ENCODE measurements around the gene DOCK4.

- TF ChIP-seq MTA3 (IDR thresholded peaks at IDR 0.05; ENCODE audit: borderline replicate concordance, low read length): no peak
- TF ChIP-seq, protein P1, sequence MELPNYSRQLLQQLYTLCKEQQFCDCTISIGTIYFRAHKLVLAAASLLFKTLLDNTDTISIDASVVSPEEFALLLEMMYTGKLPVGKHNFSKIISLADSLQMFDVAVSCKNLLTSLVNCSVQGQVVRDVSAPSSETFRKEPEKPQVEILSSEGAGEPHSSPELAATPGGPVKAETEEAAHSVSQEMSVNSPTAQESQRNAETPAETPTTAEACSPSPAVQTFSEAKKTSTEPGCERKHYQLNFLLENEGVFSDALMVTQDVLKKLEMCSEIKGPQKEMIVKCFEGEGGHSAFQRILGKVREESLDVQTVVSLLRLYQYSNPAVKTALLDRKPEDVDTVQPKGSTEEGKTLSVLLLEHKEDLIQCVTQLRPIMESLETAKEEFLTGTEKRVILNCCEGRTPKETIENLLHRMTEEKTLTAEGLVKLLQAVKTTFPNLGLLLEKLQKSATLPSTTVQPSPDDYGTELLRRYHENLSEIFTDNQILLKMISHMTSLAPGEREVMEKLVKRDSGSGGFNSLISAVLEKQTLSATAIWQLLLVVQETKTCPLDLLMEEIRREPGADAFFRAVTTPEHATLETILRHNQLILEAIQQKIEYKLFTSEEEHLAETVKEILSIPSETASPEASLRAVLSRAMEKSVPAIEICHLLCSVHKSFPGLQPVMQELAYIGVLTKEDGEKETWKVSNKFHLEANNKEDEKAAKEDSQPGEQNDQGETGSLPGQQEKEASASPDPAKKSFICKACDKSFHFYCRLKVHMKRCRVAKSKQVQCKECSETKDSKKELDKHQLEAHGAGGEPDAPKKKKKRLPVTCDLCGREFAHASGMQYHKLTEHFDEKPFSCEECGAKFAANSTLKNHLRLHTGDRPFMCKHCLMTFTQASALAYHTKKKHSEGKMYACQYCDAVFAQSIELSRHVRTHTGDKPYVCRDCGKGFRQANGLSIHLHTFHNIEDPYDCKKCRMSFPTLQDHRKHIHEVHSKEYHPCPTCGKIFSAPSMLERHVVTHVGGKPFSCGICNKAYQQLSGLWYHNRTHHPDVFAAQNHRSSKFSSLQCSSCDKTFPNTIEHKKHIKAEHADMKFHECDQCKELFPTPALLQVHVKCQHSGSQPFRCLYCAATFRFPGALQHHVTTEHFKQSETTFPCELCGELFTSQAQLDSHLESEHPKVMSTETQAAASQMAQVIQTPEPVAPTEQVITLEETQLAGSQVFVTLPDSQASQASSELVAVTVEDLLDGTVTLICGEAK (IDR thresholded peaks at IDR 0.05; ENCODE audit: borderline replicate concordance): no peak
- TF ChIP-seq, protein P2, sequence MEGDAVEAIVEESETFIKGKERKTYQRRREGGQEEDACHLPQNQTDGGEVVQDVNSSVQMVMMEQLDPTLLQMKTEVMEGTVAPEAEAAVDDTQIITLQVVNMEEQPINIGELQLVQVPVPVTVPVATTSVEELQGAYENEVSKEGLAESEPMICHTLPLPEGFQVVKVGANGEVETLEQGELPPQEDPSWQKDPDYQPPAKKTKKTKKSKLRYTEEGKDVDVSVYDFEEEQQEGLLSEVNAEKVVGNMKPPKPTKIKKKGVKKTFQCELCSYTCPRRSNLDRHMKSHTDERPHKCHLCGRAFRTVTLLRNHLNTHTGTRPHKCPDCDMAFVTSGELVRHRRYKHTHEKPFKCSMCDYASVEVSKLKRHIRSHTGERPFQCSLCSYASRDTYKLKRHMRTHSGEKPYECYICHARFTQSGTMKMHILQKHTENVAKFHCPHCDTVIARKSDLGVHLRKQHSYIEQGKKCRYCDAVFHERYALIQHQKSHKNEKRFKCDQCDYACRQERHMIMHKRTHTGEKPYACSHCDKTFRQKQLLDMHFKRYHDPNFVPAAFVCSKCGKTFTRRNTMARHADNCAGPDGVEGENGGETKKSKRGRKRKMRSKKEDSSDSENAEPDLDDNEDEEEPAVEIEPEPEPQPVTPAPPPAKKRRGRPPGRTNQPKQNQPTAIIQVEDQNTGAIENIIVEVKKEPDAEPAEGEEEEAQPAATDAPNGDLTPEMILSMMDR (IDR thresholded peaks at IDR 0.05 in 2 of 3, conservative IDR thresholded peaks at IDR 0.05 in 1 of 3; ENCODE audit: control insufficient read depth in 2 of 3, extremely low read depth in 1 of 3, insufficient read depth in 1 of 3, low read depth in 3 of 3, low read length in 3 of 3): no peak
- no peak for TF ChIP-seq TCF3 (IDR thresholded peaks at IDR 0.05; ENCODE audit: borderline replicate concordance, insufficient read depth, low read depth, low read length)
- TF ChIP-seq, protein P3, sequence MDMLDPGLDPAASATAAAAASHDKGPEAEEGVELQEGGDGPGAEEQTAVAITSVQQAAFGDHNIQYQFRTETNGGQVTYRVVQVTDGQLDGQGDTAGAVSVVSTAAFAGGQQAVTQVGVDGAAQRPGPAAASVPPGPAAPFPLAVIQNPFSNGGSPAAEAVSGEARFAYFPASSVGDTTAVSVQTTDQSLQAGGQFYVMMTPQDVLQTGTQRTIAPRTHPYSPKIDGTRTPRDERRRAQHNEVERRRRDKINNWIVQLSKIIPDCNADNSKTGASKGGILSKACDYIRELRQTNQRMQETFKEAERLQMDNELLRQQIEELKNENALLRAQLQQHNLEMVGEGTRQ (IDR thresholded peaks at IDR 0.05; ENCODE audit: borderline replicate concordance, low read depth, low read length): no peak
- no peak for TF ChIP-seq REST (IDR thresholded peaks at IDR 0.05; ENCODE audit: low read depth, low read length)
- no peak for TF ChIP-seq SMC3 (IDR thresholded peaks at IDR 0.05; ENCODE audit: borderline replicate concordance, low read length)
- no peak for TF ChIP-seq FOS (IDR thresholded peaks at IDR 0.05; ENCODE audit: borderline replicate concordance, extremely low read depth, insufficient read length)
- no peak for TF ChIP-seq TAF1 (IDR thresholded peaks at IDR 0.05; ENCODE audit: borderline replicate concordance, low read depth, low read length)
- TF ChIP-seq MXI1 (IDR thresholded peaks at IDR 0.05; ENCODE audit: low read depth, low read length): no peak
- no peak for TF ChIP-seq MTA2 (IDR thresholded peaks at IDR 0.05; ENCODE audit: low read depth)
- no peak for TF ChIP-seq SKIL (IDR thresholded peaks at IDR 0.05; ENCODE audit: low read depth, poor library complexity, severe bottlenecking)
- no peak for TF ChIP-seq POLR2A (IDR thresholded peaks at IDR 0.05; ENCODE audit: low read depth, low read length)
- TF ChIP-seq RAD51 (IDR thresholded peaks at IDR 0.05): no peak
These were observed 46.8 kb downstream of the DOCK4 start for GRCh38 chr7:112159351-112159750.
